GM18873 (cell line): Measurements from ENCODE around the gene PGGHG.
"Not testable (repeated sequence)": the region's sequence is repeated elsewhere in the genome, so short reads cannot be mapped to it uniquely, and the experiment has no call there.

ENCODE experiments used
- ATAC-seq: cut with Tn5 transposase; IDR thresholded peaks from one replicate; pipeline ENCODE4 v1.9.1; 2021; ENCODE audit warnings: mild to moderate bottlenecking, moderate library complexity, moderate number of reproducible peaks; ENCODE audit not compliant: unreplicated experiment, low FRiP score

Gene PGGHG

GRCh38 chr11:284105-285020 lies 4.6 kb upstream of the PGGHG start:
- ATAC-seq, result no peak

GRCh38 chr11:285021-285893 lies 3.7 kb upstream of the PGGHG start:
- ATAC-seq, result no peak

GRCh38 chr11:285894-286220 lies 3.1 kb upstream of the PGGHG start:
- no peak for ATAC-seq

GRCh38 chr11:286977-287820 lies 1.7 kb upstream of the PGGHG start:
- ATAC-seq, result not testable (repeated sequence)

- no peak for ATAC-seq
Measured at GRCh38 chr11:287821-288477, 977 bp upstream of the PGGHG start.

- ATAC-seq, result no peak
Measured at GRCh38 chr11:289398-289711, 429 bp downstream of the PGGHG start.

GRCh38 chr11:289712-290620 lies 1.0 kb downstream of the PGGHG start:
- no peak for ATAC-seq

GRCh38 chr11:290621-291231 lies 1.8 kb downstream of the PGGHG start:
- no peak for ATAC-seq

- ATAC-seq, result no peak
Measured at GRCh38 chr11:291281-292210, 2.6 kb downstream of the PGGHG start.

- no peak for ATAC-seq
Measured at GRCh38 chr11:292211-293121, 3.5 kb downstream of the PGGHG start.

- no peak for ATAC-seq
Measured at GRCh38 chr11:293271-293851, 4.4 kb downstream of the PGGHG start.

GRCh38 chr11:293852-294661 lies 5.1 kb downstream of the PGGHG start:
- ATAC-seq, result no peak

- no peak for ATAC-seq
Measured at GRCh38 chr11:294780-295179, 5.9 kb downstream of the PGGHG start.

GRCh38 chr11:295351-296170 lies 6.6 kb downstream of the PGGHG start:
- ATAC-seq, result no peak
